GM12865 (cell line): Measurements from ENCODE around the gene KARS1.

Source experiments
- DNase-seq: peaks from one replicate; pipeline ENCODE4 v3.0.0; 2010; ENCODE audit warnings: low read depth
- H3K4me3 ChIP-seq: 2 replicates; pipeline ENCODE4 v1.5.1; 2011; ENCODE audit warnings: mild to moderate bottlenecking, low read depth, low read length, control low read depth
- TF ChIP-seq, protein P1 (sequence below): IDR thresholded peaks from 2 replicates; pipeline ENCODE4 v1.5.1; 2011; ENCODE audit warnings: low read length, control low read depth, low read depth, inconsistent platforms; ENCODE audit not compliant: insufficient read depth; ENCODE audit errors: missing control alignments

KARS1 gene

DNA sequence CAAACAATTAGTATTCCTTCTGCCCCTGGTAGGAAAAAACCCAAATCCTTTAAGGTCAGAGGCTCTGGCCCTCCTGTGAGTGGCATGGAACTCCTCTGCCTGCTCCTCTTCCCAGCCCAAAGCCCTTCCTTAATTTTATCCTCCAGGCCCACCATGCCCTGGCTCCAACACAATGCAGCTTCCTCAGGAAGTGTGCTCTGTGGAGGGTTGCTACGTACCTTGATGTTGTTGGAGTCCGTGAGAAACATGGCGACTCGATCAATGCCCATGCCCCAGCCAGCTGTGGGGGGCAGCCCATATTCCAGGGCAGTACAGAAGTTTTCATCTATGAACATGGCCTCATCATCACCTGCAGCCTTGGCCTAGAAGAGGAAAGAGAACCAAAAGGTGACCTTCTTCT is 19.1 kb downstream of the KARS1 start:
- no peak for DNase-seq
- no peak overlapping the region for H3K4me3 ChIP-seq
- TF ChIP-seq, protein P1, sequence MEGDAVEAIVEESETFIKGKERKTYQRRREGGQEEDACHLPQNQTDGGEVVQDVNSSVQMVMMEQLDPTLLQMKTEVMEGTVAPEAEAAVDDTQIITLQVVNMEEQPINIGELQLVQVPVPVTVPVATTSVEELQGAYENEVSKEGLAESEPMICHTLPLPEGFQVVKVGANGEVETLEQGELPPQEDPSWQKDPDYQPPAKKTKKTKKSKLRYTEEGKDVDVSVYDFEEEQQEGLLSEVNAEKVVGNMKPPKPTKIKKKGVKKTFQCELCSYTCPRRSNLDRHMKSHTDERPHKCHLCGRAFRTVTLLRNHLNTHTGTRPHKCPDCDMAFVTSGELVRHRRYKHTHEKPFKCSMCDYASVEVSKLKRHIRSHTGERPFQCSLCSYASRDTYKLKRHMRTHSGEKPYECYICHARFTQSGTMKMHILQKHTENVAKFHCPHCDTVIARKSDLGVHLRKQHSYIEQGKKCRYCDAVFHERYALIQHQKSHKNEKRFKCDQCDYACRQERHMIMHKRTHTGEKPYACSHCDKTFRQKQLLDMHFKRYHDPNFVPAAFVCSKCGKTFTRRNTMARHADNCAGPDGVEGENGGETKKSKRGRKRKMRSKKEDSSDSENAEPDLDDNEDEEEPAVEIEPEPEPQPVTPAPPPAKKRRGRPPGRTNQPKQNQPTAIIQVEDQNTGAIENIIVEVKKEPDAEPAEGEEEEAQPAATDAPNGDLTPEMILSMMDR: no peak

DNA sequence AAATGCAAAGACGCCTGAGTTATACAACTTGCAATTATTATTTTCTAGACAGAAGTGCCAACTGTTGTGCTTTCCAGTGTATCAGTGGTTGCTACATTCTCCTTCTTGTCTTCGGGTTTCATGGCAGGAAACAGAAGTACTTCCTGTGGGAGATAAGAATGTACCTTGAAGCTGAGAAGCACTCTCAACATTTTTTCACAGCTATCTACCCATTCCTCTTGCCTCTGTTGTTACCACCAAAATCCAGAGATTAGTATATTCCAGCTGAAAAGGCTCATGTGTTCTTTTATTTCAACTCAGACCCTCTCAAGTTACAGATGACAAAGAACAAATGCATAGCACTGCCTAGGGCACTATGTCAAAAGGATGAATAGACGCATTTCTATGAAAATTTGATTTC is 19.6 kb downstream of the KARS1 start:
- no peak for DNase-seq
- no peak overlapping the region for H3K4me3 ChIP-seq

DNA sequence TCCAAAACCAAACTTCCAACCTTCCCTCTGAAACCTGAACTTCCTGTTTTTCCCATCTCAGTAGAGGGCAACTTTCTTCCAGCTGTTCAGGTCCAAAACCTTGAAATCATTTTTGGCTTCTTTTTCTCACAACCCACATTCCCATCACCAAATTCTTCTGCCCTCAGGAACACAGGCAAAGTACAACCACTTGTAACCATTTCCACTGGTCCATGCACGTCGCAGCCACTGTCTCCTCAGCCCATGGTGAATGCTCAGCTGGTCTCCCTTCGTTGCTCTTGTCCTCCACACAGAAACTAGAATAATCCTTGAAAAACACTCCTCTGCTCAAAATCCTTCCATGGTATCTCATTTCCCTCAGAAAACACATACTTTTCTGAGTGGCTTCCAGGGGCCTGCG is 20.7 kb downstream of the KARS1 start:
- TF ChIP-seq, protein P1: no peak
- no peak for DNase-seq

More for the DNA sequence above, 19.6 kb downstream of the KARS1 start:
- TF ChIP-seq, protein P1: no peak

DNA sequence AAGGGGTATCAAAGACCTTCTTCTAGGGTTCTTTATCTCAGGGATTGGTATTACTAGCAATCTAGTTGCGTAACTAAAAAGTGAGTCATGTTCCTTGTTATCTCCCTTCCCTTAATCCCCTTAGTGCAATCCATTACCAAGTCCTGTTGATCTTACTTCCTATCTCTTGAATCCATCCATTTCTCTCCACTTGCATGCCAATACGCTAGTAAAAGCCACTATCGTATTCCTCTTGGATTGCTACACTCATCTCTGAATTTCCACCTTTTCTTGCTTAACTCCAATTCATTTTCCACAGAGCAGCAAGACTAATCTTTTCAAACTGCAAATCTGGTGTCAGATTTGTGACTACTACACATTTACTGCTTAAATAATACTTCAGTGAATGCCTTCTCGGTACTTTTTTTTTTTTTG is 22.5 kb downstream of the KARS1 start:
- no peak for DNase-seq
- TF ChIP-seq, protein P1: no peak
- H3K4me3 ChIP-seq: no peak overlapping the region

More for the DNA sequence above, 20.7 kb downstream of the KARS1 start:
- no peak overlapping the region for H3K4me3 ChIP-seq

DNA sequence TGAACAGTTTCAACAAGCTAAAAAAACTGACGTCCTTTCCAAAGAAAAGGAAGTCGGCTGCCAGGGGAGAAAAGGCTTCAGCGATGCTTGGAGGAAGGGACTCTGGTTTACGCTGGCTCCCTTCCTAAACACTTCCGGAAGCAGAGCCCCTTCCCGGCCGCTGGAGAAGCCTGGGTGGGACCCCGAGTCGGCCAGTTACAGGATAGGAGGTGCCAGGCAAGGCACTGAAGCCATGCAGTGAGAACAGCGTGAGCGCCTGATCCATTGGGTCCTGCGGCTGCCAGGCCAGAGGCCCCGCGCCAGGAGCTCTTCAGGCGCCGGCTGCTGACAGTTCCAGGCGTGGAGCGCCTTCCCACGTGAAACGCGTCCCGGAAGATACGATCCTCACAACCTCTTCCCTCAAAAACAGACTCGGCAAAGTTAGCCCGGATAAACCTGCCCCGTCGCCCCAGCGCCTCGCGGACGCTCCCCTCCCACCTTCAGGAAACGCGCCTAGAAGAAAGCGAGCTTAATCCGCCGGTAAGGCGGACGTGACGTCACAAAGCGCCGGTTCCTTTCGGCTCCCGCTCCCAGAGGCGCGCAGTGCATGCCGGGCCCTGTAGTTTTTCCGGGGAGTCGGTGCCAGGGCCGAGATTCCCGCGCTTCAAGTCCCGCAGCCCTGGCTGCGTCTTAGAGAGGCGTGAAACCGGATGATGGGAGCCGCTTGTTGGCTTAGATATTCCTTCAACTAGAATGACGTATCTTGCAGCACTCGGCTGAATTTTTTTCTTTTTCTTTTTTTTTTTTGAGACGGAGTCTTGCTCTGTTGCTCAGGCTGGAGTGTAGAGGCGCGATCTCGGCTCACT is 24.5 kb downstream of the KARS1 start, which contains the start of gene ADAT1:
ADAT1 (minus strand) TSS at position 521 of the 845 bp plus-strand sequence. CDS start 2,482 bp downstream, outside the sequence.
- peak; percentile 98 for DNase-seq
- TF ChIP-seq, protein P1: no peak
- H3K4me3 ChIP-seq: peak within 1 kb of the TSS; percentile 79

DNA sequence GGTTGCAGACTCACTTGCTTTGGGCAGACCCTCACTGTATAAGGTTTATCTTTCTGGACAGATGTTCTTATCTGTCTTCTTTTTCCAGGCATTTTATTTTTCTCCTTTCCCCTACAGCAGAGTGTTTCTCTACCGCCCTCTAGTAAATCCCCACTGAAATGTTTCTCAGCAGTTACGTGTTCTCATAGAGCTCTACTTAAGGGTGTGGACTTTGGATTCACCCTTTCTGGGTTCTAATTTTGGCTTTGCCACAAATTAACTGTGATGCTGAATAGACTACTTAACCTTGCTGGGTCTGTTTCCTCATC is 26.3 kb downstream of the KARS1 start:
- H3K4me3 ChIP-seq: peak overlapping the region; percentile 79
- TF ChIP-seq, protein P1: peak; percentile 57

More for the DNA sequence above, 26.3 kb downstream of the KARS1 start:
- peak; percentile 61 for DNase-seq
